HG02610 (cell line): Measurements from ENCODE around the gene TMEM120A.

Source experiments
- ATAC-seq: cut with Tn5 transposase; IDR thresholded peaks from one replicate; pipeline ENCODE4 v1.9.1; 2021; ENCODE audit warnings: mild to moderate bottlenecking, moderate library complexity; ENCODE audit not compliant: unreplicated experiment

The TMEM120A gene

GRCh38 chr7:75995996-75996395 is 1.6 kb upstream of the TMEM120A start:
- ATAC-seq = no peak

- no peak for ATAC-seq
Measured at GRCh38 chr7:75995052-75995471, 667 bp upstream of the TMEM120A start.

GRCh38 chr7:75993689-75994387 is 557 bp downstream of the TMEM120A start:
- ATAC-seq = no peak

- no peak for ATAC-seq
Measured at GRCh38 chr7:75992083-75992755, 2.2 kb downstream of the TMEM120A start.

- ATAC-seq = no peak
Measured at GRCh38 chr7:75991531-75992082, 2.8 kb downstream of the TMEM120A start.

GRCh38 chr7:75989500-75990388 is 4.7 kb downstream of the TMEM120A start:
- ATAC-seq = no peak

- no peak for ATAC-seq
Measured at GRCh38 chr7:75988568-75989499, 5.6 kb downstream of the TMEM120A start.

GRCh38 chr7:75987805-75988567 is 6.4 kb downstream of the TMEM120A start:
- no peak for ATAC-seq

GRCh38 chr7:75987026-75987804 is 7.2 kb downstream of the TMEM120A start:
- ATAC-seq = no peak

GRCh38 chr7:75986147-75986781 is 8.1 kb downstream of the TMEM120A start:
- ATAC-seq = no peak

GRCh38 chr7:75985518-75986146 is 8.8 kb downstream of the TMEM120A start:
- ATAC-seq = no peak

GRCh38 chr7:75985009-75985517 is 9.3 kb downstream of the TMEM120A start:
- no peak for ATAC-seq

- no peak for ATAC-seq
Measured at GRCh38 chr7:75984130-75985008, 10.0 kb downstream of the TMEM120A start.

- no peak for ATAC-seq
Measured at GRCh38 chr7:75983471-75984129, 10.8 kb downstream of the TMEM120A start.

- no peak for ATAC-seq
Measured at GRCh38 chr7:75982306-75983064, 11.9 kb downstream of the TMEM120A start.
